Mucosa of gallbladder (tissue), 1 donor: ENCODE measurements around the gene APOOL. TPM values are rescaled to one million over a fixed set of nuclear protein-coding genes. Genes with fewer than 3 reads are reported as not detected.
"Not testable (repeated sequence)": the region's sequence is repeated elsewhere in the genome, so short reads cannot be mapped to it uniquely, and the experiment has no call there.

ENCODE experiments used
- DNase-seq: peaks from one replicate; pipeline ENCODE4 v3.0.0-alpha.2; 2020; ENCODE audit warnings: low spot score
- total RNA-seq: library from RNA; stranded (reverse); gene quantifications from one replicate; pipeline ENCODE4 v1.2.1, GENCODE V29; 2021
- donor health status: DM: no; HTN: no; CAD: no.

Gene APOOL
- total RNA-seq, result 26.4 TPM

GRCh38 chrX:85003655-85004244, at the start of gene APOOL:
Gene APOOL, plus strand, starts transcription at chrX:85003877. Its CDS starts 36 bp downstream, at chrX:85003913.
- peak; percentile 89 for DNase-seq

- DNase-seq, result no peak
Observed at GRCh38 chrX:84956304-84956703, 47.4 kb upstream of the APOOL start.

GRCh38 chrX:84974803-84975202, 28.9 kb upstream of the APOOL start:
- no peak for DNase-seq

DNA sequence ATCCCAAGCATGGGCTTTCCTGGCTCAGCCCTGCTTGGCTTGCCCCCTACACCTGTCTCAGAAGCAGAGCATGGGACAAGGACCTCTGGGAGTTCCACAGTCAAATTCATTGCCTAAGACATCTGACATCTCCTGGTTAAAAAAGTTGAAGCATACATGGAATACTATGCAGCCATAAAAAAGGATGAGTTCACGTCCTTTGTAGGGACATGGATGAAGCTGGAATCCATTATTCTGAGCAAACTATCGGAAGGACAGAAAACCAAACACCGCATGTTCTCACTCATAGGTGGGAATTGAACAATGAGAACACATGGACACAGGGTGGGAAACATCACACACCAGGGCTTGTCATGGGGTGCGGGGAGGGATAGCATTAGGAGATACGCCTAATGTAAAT, 11.9 kb upstream of the APOOL start:
- DNase-seq, result not testable (repeated sequence)

- no peak for DNase-seq
Observed at GRCh38 chrX:84993150-84993549, 10.5 kb upstream of the APOOL start.

GRCh38 chrX:85001344-85001743, 2.3 kb upstream of the APOOL start:
- DNase-seq, result no peak

GRCh38 chrX:85004255-85004654, 578 bp downstream of the APOOL start:
- DNase-seq, result no peak

- no peak for DNase-seq
Observed at GRCh38 chrX:85012098-85012497, 8.4 kb downstream of the APOOL start.

DNA sequence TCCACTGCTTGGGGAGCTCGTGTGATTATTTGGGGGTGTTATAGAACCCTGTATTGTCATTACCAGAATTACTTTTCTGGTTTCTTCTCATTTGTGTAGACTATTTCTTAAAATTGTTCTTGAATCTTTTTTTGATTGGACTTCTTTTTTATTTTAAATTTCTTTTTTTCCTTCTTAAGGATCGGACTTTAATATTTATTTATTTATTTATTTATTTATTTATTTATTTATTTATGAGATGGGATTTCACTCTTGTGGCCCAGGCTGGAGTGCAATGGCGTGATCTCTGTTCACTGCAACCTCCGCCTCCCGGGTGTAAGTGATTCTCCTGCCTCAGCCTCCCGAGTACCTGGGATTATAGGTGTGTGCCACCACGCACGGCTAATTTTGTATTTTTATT, 11.7 kb downstream of the APOOL start:
- not testable (repeated sequence) for DNase-seq

DNA sequence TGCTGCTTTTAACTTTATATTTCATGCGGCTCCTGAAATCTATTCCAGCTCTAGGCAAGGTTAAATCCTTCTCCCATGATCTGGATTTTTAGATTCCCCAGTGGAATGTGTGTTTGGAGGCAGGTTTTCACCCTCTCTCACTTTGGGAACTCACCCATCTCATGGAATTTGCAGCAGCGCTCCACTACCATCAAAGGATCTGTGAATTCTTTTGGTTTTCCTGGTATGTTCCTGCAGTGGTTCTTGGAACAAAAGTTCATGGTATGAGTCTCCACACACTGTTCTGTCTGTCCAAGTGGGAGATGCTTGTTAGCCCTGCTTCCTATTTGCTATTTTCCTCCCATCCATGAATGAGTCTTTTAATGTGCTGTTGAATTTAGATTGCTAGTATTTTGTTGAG, 14.0 kb downstream of the APOOL start:
- no peak for DNase-seq

- no peak for DNase-seq
Observed at GRCh38 chrX:85018471-85018870, 14.8 kb downstream of the APOOL start.

DNA sequence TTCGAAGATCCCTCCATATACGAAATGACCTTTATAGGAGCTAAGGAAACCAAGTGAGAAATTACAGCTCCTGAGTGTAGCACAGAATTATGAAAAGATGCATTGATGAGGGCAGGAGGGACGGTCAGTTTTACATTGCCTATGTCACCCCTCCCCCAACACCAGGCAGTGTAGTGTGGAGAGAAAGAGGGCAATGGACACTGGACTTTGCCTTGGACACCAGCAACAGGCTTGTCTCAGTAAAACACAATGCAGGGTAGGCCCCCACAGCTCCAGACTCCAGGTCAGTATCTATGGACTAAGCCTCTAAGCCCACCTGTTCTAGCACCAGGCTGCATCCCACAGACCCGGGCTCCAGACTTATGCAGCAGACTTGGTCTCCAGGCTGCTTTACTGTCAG, 16.5 kb downstream of the APOOL start:
- DNase-seq, result no peak

DNA sequence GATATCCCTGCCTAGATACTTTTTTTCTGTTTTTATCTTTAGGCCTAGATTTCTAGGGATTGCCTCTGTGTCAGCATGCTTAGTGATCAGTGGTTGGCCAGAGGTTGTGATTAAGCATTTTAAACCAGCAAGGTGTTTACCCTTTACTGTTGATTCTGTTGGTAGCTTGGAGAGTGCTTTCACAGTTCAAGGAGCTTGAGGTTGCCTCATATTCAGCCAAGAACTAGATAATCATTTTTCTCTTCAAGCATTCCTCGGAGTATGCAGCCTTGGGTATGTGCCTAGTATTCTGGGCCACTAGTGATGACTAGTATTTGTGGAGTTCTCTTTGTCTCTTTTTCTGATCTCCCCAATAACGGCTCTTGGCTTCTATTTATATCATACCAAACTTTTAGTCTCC, 20.4 kb downstream of the APOOL start:
- DNase-seq, result no peak

DNA sequence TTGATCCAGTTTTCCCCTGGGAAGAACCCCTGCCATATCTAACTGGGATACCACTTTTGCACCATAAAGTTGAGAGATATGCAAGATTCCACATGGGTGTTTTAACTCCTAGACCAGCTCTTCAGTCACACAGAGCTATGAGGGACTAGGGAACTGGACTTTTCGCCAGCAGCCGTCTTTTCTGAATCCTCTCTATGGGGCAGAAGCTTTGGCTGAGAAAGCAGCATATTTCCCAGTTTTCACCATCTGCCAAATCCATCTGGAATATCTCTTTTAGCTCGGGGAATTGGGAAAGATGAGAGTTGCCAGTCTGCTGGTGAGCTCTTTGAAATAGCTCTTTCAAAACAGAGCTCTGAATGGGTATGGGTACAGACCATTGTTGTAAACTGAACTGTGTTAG, 20.9 kb downstream of the APOOL start:
- no peak for DNase-seq

DNA sequence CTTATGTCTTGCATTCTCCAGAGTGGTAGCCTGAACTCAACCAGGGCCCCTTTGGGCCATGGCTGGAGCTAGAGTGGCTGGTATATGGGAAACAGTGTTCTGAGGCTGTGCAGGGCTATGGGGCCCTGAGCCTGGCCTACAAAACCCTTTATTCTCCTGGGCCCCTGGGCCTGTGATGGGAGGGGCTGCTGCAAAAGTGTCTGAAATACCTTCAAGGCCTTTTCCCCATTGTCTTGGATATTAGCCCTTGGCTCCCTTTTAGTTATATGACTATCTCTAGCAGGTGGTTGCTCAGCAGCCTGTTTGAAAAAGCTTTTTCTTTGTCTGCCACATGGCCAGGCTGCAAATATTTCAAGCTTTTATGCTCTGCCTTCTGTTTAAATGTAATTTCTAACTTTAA, 22.5 kb downstream of the APOOL start:
- no peak for DNase-seq

DNA sequence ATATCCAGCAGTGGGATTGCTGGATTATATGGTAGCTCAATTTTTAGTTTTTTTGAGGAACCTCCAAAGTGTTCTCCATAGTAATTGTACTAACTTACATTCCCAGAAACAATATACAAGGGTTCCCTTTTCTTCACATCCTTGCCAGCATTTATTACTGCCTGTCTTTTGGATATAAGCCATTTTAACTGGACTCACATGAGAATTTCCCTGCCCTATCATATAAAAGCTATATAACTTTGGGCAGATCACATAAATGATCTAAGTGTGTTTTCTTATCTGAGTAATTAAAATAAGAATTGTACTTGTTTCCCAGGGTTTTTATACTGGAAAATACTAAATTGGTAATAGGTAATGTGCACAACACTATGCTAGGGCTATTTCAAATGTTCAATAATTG, 25.4 kb downstream of the APOOL start:
- no peak for DNase-seq

DNA sequence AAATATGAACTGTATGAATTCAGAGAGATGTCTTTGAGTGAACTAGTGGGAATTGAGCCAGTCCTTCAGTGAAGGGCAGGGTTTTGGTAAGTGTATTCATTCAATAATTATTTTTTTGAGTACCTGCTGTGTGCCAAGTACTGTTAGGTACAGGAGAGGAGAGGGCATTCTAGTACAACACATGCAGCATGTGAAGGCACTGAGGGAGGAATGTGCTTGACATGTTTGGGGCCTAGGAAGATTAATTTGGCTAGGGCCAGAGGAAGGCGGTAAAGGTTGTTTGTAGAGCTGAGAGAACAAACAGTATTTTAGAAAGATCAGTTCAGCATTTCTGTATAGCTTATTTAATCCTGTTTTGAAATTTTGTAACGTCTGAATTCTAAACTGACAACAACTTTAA, 27.8 kb downstream of the APOOL start:
- no peak for DNase-seq

- DNase-seq, result no peak
Observed at GRCh38 chrX:85037114-85037513, 33.4 kb downstream of the APOOL start.

DNA sequence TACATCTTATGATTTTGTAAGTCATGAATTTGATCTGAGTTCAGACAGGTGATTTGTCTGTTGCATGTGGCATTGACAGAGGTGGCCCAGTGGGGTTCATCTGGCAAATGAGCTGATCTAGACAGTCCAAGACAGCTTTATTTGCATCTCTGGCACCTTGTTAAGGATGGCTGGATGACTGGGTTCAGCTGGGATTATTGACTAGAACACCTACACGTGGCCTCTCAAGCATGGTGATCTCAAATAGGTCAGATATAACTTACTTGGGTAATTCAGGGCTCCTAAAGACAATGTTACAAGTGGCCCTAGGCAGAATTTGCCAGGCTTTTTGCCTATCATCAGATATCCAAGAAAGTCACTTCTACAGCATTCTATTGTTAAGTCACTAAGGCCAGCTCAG, 48.0 kb downstream of the APOOL start:
- DNase-seq, result no peak

GRCh38 chrX:85052205-85052604, 48.5 kb downstream of the APOOL start:
- DNase-seq, result no peak

GRCh38 chrX:85052636-85053343, 49.1 kb downstream of the APOOL start:
- DNase-seq, result no peak

- DNase-seq, result no peak
Observed at GRCh38 chrX:85065512-85066198, 62.0 kb downstream of the APOOL start.

- not testable (repeated sequence) for DNase-seq
Observed at GRCh38 chrX:85077247-85077646, 73.6 kb downstream of the APOOL start.
